ENCODE data around the gene TEX14. TPM values are rescaled to one million over a fixed set of nuclear protein-coding genes. Genes with fewer than 3 reads are reported as not detected.

The TEX14 gene
- total and polyA plus RNA-seq, 2 donors (not counting 3 experiments of a cell fraction or from before 2014, with no cell fraction given) = 0.10 TPM; not detected in 1

DNA sequence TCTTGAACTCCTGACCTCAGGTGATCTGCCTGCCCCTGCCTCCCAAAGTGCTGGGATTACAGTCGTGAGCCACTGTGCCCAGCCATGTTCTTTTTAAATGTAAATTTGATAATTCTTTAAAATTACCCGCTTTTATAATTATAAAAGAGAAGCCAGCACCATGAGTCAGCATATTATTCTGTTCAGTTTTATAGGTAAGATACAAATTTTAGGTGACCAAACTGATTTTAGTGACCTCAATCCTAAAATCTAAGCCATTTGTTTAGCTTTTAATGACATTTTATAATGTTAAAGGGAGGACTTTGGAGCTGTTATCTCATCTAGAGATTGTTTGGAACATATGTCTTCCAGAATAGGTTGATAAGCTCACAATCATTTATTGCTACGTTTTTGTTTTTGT is 43.0 kb upstream of the TEX14 start:
- BruUV-seq (replicated peaks) = no TSS peak
- no peak overlapping the region for H3K4me2 ChIP-seq (ENCODE audit: insufficient read depth, low read length)
- CTCF ChIA-PET = interaction anchor here (0.9 kb wide), 1 partner anchor 17 kb away, joined by 5 read pairs; no protein-coding TSS in a partner anchor
- DNase-seq (ENCODE audit: low read depth, low spot score) (no peak), FAIRE-seq (no peak)
- POLR2A ChIA-PET = no interaction called here
- H2AFZ ChIP-seq (ENCODE audit: low read depth, low read length) = no peak overlapping the region
- dilution Hi-C loops (cut with MboI; ENCODE audit: extremely low pct_ligation_motif_present, low sequenced_read_pairs) (no loop called here), intact Hi-C loops (cut with micrococcal nuclease) (no loop called here)
- no peaks in the 10 kb centered on the region for H3K9me1 ChIP-seq (replicated peaks; ENCODE audit: control insufficient read depth, extremely low read depth, insufficient read depth, low read length)
- H3K27me3 ChIP-seq (ENCODE audit: control insufficient read depth in 2 of 2, insufficient read depth in 2 of 2, low read length in 2 of 2) = no peaks in the 10 kb centered on the region
- H3K4me1 ChIP-seq (ENCODE audit: control insufficient read depth, extremely low read depth, insufficient read depth, low read length) = no peaks in the 10 kb centered on the region
- no peaks in the 10 kb centered on the region for H3K9me3 ChIP-seq (replicated peaks; ENCODE audit: control insufficient read depth, insufficient read depth, low read length)
- H3K4me3 ChIP-seq (replicated peaks in 1 of 3; ENCODE audit: insufficient read depth in 1 of 3, low read depth in 1 of 3, low read length in 3 of 3) = no peak overlapping the region
- no peak for TF ChIP-seq GATA2 (IDR thresholded peaks at IDR 0.05; ENCODE audit: insufficient read depth, insufficient read length, low read depth, low read length)
- TF ChIP-seq, protein P1, sequence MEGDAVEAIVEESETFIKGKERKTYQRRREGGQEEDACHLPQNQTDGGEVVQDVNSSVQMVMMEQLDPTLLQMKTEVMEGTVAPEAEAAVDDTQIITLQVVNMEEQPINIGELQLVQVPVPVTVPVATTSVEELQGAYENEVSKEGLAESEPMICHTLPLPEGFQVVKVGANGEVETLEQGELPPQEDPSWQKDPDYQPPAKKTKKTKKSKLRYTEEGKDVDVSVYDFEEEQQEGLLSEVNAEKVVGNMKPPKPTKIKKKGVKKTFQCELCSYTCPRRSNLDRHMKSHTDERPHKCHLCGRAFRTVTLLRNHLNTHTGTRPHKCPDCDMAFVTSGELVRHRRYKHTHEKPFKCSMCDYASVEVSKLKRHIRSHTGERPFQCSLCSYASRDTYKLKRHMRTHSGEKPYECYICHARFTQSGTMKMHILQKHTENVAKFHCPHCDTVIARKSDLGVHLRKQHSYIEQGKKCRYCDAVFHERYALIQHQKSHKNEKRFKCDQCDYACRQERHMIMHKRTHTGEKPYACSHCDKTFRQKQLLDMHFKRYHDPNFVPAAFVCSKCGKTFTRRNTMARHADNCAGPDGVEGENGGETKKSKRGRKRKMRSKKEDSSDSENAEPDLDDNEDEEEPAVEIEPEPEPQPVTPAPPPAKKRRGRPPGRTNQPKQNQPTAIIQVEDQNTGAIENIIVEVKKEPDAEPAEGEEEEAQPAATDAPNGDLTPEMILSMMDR (IDR thresholded peaks at IDR 0.05; ENCODE audit: extremely low read depth in 1 of 2, insufficient read depth in 1 of 2, low read depth in 1 of 2, low read length in 2 of 2) = no peak
- TF ChIP-seq MYC (IDR thresholded peaks at IDR 0.05; ENCODE audit: low read depth, low read length) = no peak
- TF ChIP-seq JUN (IDR thresholded peaks at IDR 0.05; ENCODE audit: borderline replicate concordance, insufficient read depth, insufficient read length, low read depth) = no peak
- no peak for TF ChIP-seq MAX (IDR thresholded peaks at IDR 0.05; ENCODE audit: insufficient read depth, insufficient read length)
- no peak for TF ChIP-seq POLR2A (IDR thresholded peaks at IDR 0.05; ENCODE audit: low read depth, low read length)
- no peak for TF ChIP-seq POLR2AphosphoS5 (IDR thresholded peaks at IDR 0.05; ENCODE audit: insufficient read depth, low read depth, low read length)
- TF ChIP-seq EZH2 (IDR thresholded peaks at IDR 0.05; ENCODE audit: borderline replicate concordance, low read depth, low read length, severe bottlenecking) = no peak
- TF ChIP-seq FOS (IDR thresholded peaks at IDR 0.05; ENCODE audit: borderline replicate concordance, insufficient read depth, low read length) = no peak
- H3K79me2 ChIP-seq (ENCODE audit: control insufficient read depth, insufficient read depth, low read length) = no peaks in the 10 kb centered on the region
- no peaks in the 10 kb centered on the region for H3K36me3 ChIP-seq (ENCODE audit: control insufficient read depth in 2 of 2, extremely low read depth in 1 of 2, insufficient read depth in 2 of 2, low read length in 2 of 2)
- no peak overlapping the region for H3K27ac ChIP-seq (ENCODE audit: insufficient read depth, low read depth, low read length)
- H3K9ac ChIP-seq (replicated peaks; ENCODE audit: extremely low read depth, insufficient read depth, low read length) = no peak overlapping the region
- H4K20me1 ChIP-seq (replicated peaks; ENCODE audit: control insufficient read depth, extremely low read depth, insufficient read depth, low read length) = no peaks in the 10 kb centered on the region

All from endothelial cell of umbilical vein (primary cell).